Endothelial cell of umbilical vein (primary cell): ENCODE data around the gene SFTA2.

Experiments
- CTCF ChIP-seq, 2 donors: IDR thresholded peaks; 1 replicate in 1 of 2; 2 replicates in 1 of 2; pipeline ENCODE4 v1.5.1; 2011; ENCODE audit warnings: low read length in 2 of 2, mild to moderate bottlenecking in 2 of 2, moderate library complexity in 2 of 2, control low read depth in 1 of 2, inconsistent platforms in 1 of 2, low read depth in 1 of 2; ENCODE audit not compliant: insufficient read depth in 1 of 2; ENCODE audit errors: extremely low read depth in 1 of 2
- EZH2 ChIP-seq: IDR thresholded peaks from 2 replicates; pipeline ENCODE4 v1.6.1; 2012; ENCODE audit warnings: borderline replicate concordance, low read depth, mild to moderate bottlenecking, moderate library complexity, low read length, inconsistent platforms; ENCODE audit not compliant: severe bottlenecking
- JUN ChIP-seq: IDR thresholded peaks from 2 replicates; pipeline ENCODE4 v1.6.1; 2011; ENCODE audit warnings: borderline replicate concordance, low read depth; ENCODE audit not compliant: insufficient read length, insufficient read depth
- MYC ChIP-seq: IDR thresholded peaks from one replicate; pipeline ENCODE4 v1.6.1; 2011; ENCODE audit warnings: mild to moderate bottlenecking, low read depth, low read length
- POLR2A ChIP-seq: IDR thresholded peaks from 2 replicates; pipeline ENCODE4 v1.6.1; 2012; ENCODE audit warnings: low read depth, mild to moderate bottlenecking, control low read depth, low read length
- POLR2AphosphoS5 ChIP-seq: IDR thresholded peaks from 2 replicates; pipeline ENCODE4 v1.6.1; 2012; ENCODE audit warnings: low read depth, mild to moderate bottlenecking, control low read depth, low read length, moderate library complexity; ENCODE audit not compliant: insufficient read depth

GRCh38 chr6:30939473-30939872, 7.5 kb upstream of the SFTA2 start:
- TF ChIP-seq JUN (no peak), CTCF (IDR thresholded peaks at IDR 0.05; ENCODE audit: extremely low read depth in 1 of 2, insufficient read depth in 1 of 2, low read depth in 1 of 2, low read length in 2 of 2) (no peak), POLR2AphosphoS5 (no peak), POLR2A (no peak), MYC (no peak), EZH2 (no peak)
